COLO829 (cell line): ENCODE measurements around the gene CA10.

ENCODE experiments used
- DNase-seq: peaks from one replicate; pipeline ENCODE4 v3.0.0; 2012; ENCODE audit warnings: low spot score

The CA10 gene

GRCh38 chr17:52145476-52145875 is 13.0 kb downstream of the CA10 start:
- DNase-seq: no peak

- no peak for DNase-seq
Measured at GRCh38 chr17:52143542-52143941, 15.0 kb downstream of the CA10 start.

- no peak for DNase-seq
Measured at GRCh38 chr17:52140601-52141000, 17.9 kb downstream of the CA10 start.

- no peak for DNase-seq
Measured at GRCh38 chr17:52138752-52139151, 19.8 kb downstream of the CA10 start.

- DNase-seq: no peak
Measured at GRCh38 chr17:52138350-52138749, 20.2 kb downstream of the CA10 start.

- no peak for DNase-seq
Measured at GRCh38 chr17:52136166-52136565, 22.3 kb downstream of the CA10 start.

GRCh38 chr17:52134641-52135040 is 23.9 kb downstream of the CA10 start:
- no peak for DNase-seq

- DNase-seq: no peak
Measured at GRCh38 chr17:52128721-52129120, 29.8 kb downstream of the CA10 start.

- DNase-seq: no peak
Measured at GRCh38 chr17:52124993-52125392, 33.5 kb downstream of the CA10 start.

GRCh38 chr17:52124561-52124960 is 34.0 kb downstream of the CA10 start:
- no peak for DNase-seq

GRCh38 chr17:52120465-52120864 is 38.0 kb downstream of the CA10 start:
- no peak for DNase-seq

- DNase-seq: no peak
Measured at GRCh38 chr17:52110923-52111581, 47.5 kb downstream of the CA10 start.

- peak; percentile 67 for DNase-seq
Measured at GRCh38 chr17:52106638-52107261, 51.8 kb downstream of the CA10 start.

- DNase-seq: no peak
Measured at GRCh38 chr17:52106072-52106471, 52.4 kb downstream of the CA10 start.

- DNase-seq: no peak
Measured at GRCh38 chr17:52105591-52105990, 52.9 kb downstream of the CA10 start.

- DNase-seq: no peak
Measured at GRCh38 chr17:52096056-52096455, 62.5 kb downstream of the CA10 start.

- DNase-seq: no peak
Measured at GRCh38 chr17:52084176-52084575, 74.3 kb downstream of the CA10 start.

GRCh38 chr17:52079496-52079895 is 79.0 kb downstream of the CA10 start:
- DNase-seq: no peak

GRCh38 chr17:52071712-52072111 is 86.8 kb downstream of the CA10 start:
- no peak for DNase-seq

GRCh38 chr17:52064791-52065211 is 93.7 kb downstream of the CA10 start:
- DNase-seq: no peak

GRCh38 chr17:52049496-52049895 is 109.0 kb downstream of the CA10 start:
- DNase-seq: no peak

- DNase-seq: no peak
Measured at GRCh38 chr17:52049051-52049450, 109.5 kb downstream of the CA10 start.

- DNase-seq: no peak
Measured at GRCh38 chr17:52048137-52048898, 110.2 kb downstream of the CA10 start.
